ENCODE measurements around the gene DMD. TPM values are rescaled to one million over a fixed set of nuclear protein-coding genes. Genes with fewer than 3 reads are reported as not detected.

DMD gene
- total RNA-seq, 3 donors from 2014 or later (not counting 1 experiment from before 2014, with no cell fraction given), result not detected

- Mint-ChIP-seq H3K4me3 (no peak overlapping the region), H3K27me3 (ENCODE audit: low read depth in 2 of 2) (no peaks in the 10 kb centered on the region), H3K9me3 (peaks cover 0 to 6% of the 10 kb centered on the region in 2 donors), H3K36me3 (no peaks in the 10 kb centered on the region), H3K27ac (no peak overlapping the region), H3K4me1 (no peaks in the 10 kb centered on the region)
- DNase-seq, result no peak
- 88% methylated on average over 1 of the region's 2 CpGs for WGBS (ENCODE audit: insufficient coverage)
- no peak for ATAC-seq
- H3K36me3 ChIP-seq (ENCODE audit: control insufficient read depth, insufficient read depth, low read length), result no peaks in the 10 kb centered on the region
- no peak for TF ChIP-seq CTCF (IDR thresholded peaks at IDR 0.05)
- no peak overlapping the region for H3K4me3 ChIP-seq (ENCODE audit: low read length)
- H3K27me3 ChIP-seq (ENCODE audit: control insufficient read depth, insufficient read depth, low read length), result no peaks in the 10 kb centered on the region
- H3K4me1 ChIP-seq (ENCODE audit: control insufficient read depth, insufficient read depth, low read length), result no peaks in the 10 kb centered on the region
- H3K27ac ChIP-seq (ENCODE audit: low read length), result no peak overlapping the region
- intact Hi-C loops (cut with micrococcal nuclease), result no loop called here
- no peaks in the 10 kb centered on the region for H3K9me3 ChIP-seq (ENCODE audit: control insufficient read depth, insufficient read depth, low read length)
These were observed 1352.4 kb downstream of the DMD start for GRCh38 chrX:31858915-31859314.

GRCh38 chrX:31854716-31855115 lies 1356.6 kb downstream of the DMD start:
- H3K4me3 Mint-ChIP-seq, result no peak overlapping the region
- peaks cover 5 to 9% of the 10 kb centered on the region in 2 donors for H3K9me3 Mint-ChIP-seq
- no peaks in the 10 kb centered on the region for H3K9me3 ChIP-seq (ENCODE audit: control insufficient read depth, insufficient read depth, low read length)
- H3K27ac ChIP-seq (ENCODE audit: low read length), result no peak overlapping the region
- no peak for TF ChIP-seq CTCF (IDR thresholded peaks at IDR 0.05)
- H3K4me1 ChIP-seq (ENCODE audit: control insufficient read depth, insufficient read depth, low read length), result no peaks in the 10 kb centered on the region
- H3K27me3 Mint-ChIP-seq (ENCODE audit: low read depth in 2 of 2), result no peaks in the 10 kb centered on the region
- ATAC-seq (no peak), DNase-seq (no peak)
- H3K4me3 ChIP-seq (ENCODE audit: low read length), result no peak overlapping the region
- intact Hi-C loops (cut with micrococcal nuclease), result no loop called here
- no peak overlapping the region for H3K27ac Mint-ChIP-seq
- no peaks in the 10 kb centered on the region for H3K4me1 Mint-ChIP-seq
- no peaks in the 10 kb centered on the region for H3K36me3 ChIP-seq (ENCODE audit: control insufficient read depth, insufficient read depth, low read length)
- 91% methylated on average over 4 of the region's 5 CpGs for WGBS (ENCODE audit: insufficient coverage)
- no peaks in the 10 kb centered on the region for H3K27me3 ChIP-seq (ENCODE audit: control insufficient read depth, insufficient read depth, low read length)
- no peaks in the 10 kb centered on the region for H3K36me3 Mint-ChIP-seq

- Mint-ChIP-seq H3K4me3 (no peak overlapping the region), H3K4me1 (no peaks in the 10 kb centered on the region), H3K27me3 (ENCODE audit: low read depth in 2 of 2) (no peaks in the 10 kb centered on the region), H3K9me3 (peaks cover 8 to 11% of the 10 kb centered on the region in 2 donors), H3K27ac (no peak overlapping the region), H3K36me3 (no peaks in the 10 kb centered on the region)
- Histone ChIP-seq H3K27ac (ENCODE audit: low read length) (no peak overlapping the region), H3K4me3 (ENCODE audit: low read length) (no peak overlapping the region), H3K27me3 (ENCODE audit: control insufficient read depth, insufficient read depth, low read length) (no peaks in the 10 kb centered on the region), H3K9me3 (ENCODE audit: control insufficient read depth, insufficient read depth, low read length) (no peaks in the 10 kb centered on the region), H3K36me3 (ENCODE audit: control insufficient read depth, insufficient read depth, low read length) (no peaks in the 10 kb centered on the region), H3K4me1 (ENCODE audit: control insufficient read depth, insufficient read depth, low read length) (no peaks in the 10 kb centered on the region)
- intact Hi-C loops (cut with micrococcal nuclease), result no loop called here
- no peak for DNase-seq
- no peak for ATAC-seq
- no peak for TF ChIP-seq CTCF (IDR thresholded peaks at IDR 0.05)
- 80% methylated on average over 1 of the region's 1 CpG for WGBS (ENCODE audit: insufficient coverage)
These were observed 1359.6 kb downstream of the DMD start for GRCh38 chrX:31851761-31852160.

- ATAC-seq, result no peak
- H3K9me3 Mint-ChIP-seq, result peaks cover 10 to 17% of the 10 kb centered on the region in 2 donors
- no CpG with 5 or more reads among the region's 2 CpGs for WGBS (ENCODE audit: insufficient coverage)
These were observed 1363.6 kb downstream of the DMD start for GRCh38 chrX:31847773-31848172.

More at GRCh38 chrX:31847773-31848172, 1363.6 kb downstream of the DMD start:
- Histone ChIP-seq H3K36me3 (ENCODE audit: control insufficient read depth, insufficient read depth, low read length) (no peaks in the 10 kb centered on the region), H3K27ac (ENCODE audit: low read length) (no peak overlapping the region), H3K4me3 (ENCODE audit: low read length) (no peak overlapping the region), H3K27me3 (ENCODE audit: control insufficient read depth, insufficient read depth, low read length) (no peaks in the 10 kb centered on the region), H3K9me3 (ENCODE audit: control insufficient read depth, insufficient read depth, low read length) (no peaks in the 10 kb centered on the region), H3K4me1 (ENCODE audit: control insufficient read depth, insufficient read depth, low read length) (no peaks in the 10 kb centered on the region)
- no peak for DNase-seq
- intact Hi-C loops (cut with micrococcal nuclease), result no loop called here
- no peak overlapping the region for H3K4me3 Mint-ChIP-seq
- no peaks in the 10 kb centered on the region for H3K4me1 Mint-ChIP-seq
- no peaks in the 10 kb centered on the region for H3K36me3 Mint-ChIP-seq
- no peak overlapping the region for H3K27ac Mint-ChIP-seq
- TF ChIP-seq CTCF (IDR thresholded peaks at IDR 0.05), result no peak
- no peaks in the 10 kb centered on the region for H3K27me3 Mint-ChIP-seq (ENCODE audit: low read depth in 2 of 2)

All from natural killer cell (primary cell).